Limb (tissue), 2 donors: ENCODE results near the gene PXK.
"Not testable (repeated sequence)": the region's sequence is repeated elsewhere in the genome, so short reads cannot be mapped to it uniquely, and the experiment has no call there.

Experiments used
- DNase-seq, 2 donors: peaks; one replicate each; pipeline ENCODE4 v3.0.0-alpha.2; 2016; ENCODE audit errors: extremely low spot score in 2 of 2

PXK gene

GRCh38 chr3:58323529-58324390 is 8.9 kb upstream of the PXK start:
- no peak for DNase-seq

- DNase-seq: no peak
Measured at GRCh38 chr3:58324391-58325390, 8.0 kb upstream of the PXK start.

DNA sequence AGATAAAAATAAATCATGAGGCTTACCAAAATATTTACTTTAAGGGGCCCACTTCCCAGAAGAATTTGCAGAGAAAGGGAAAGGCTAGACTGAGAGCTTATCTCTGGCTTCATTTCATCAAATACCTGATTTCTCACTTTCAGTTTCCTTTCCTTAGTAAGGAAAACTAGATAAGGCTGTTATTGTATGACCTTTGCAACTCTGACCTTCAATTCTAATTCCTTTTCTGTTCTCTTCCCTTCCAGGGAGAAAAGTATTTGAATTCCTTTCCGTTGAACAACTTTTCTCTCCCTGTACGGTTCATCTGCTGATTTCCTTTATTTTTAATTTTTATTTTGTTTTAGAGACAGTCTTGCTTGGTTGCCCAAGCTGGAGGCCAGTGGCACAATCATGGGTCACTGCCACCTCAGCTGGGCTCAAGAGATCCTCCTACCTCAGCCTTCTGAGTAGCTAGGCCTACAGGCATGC is 7.1 kb upstream of the PXK start:
- DNase-seq: no peak

DNA sequence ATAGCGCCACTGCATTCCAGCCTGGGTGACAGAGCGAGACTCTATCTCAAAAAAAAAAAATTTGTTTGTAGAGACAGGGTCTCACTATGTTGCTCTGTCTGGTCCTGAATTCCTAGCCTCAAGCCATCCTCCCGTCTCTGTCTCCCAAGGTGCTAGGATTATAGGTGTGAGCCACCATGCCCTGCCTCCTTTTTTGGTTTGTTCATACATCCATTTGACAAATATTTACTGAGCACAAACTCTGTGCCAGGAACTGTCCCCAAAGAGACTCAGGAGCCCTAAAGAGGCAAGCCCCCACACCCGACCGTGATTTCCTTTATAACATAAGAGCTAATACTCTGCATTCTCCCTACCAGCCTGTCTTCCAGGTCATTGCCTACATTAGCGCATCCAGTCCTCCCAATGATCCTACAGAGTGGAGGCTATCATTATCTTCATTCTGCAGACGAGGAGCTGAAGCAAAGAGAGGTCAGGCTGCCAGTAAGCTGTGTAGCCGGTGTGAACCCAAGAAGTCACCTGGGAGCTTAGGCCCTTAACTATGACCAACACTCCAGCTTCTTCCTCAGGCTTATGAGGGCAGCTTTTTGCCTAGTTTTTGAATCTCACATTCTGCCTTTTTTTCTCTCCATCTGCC is 6.3 kb upstream of the PXK start:
- DNase-seq: no peak

GRCh38 chr3:58329150-58329921 is 3.4 kb upstream of the PXK start:
- no peak for DNase-seq

- DNase-seq: no peak
Measured at GRCh38 chr3:58329922-58330413, 2.7 kb upstream of the PXK start.

DNA sequence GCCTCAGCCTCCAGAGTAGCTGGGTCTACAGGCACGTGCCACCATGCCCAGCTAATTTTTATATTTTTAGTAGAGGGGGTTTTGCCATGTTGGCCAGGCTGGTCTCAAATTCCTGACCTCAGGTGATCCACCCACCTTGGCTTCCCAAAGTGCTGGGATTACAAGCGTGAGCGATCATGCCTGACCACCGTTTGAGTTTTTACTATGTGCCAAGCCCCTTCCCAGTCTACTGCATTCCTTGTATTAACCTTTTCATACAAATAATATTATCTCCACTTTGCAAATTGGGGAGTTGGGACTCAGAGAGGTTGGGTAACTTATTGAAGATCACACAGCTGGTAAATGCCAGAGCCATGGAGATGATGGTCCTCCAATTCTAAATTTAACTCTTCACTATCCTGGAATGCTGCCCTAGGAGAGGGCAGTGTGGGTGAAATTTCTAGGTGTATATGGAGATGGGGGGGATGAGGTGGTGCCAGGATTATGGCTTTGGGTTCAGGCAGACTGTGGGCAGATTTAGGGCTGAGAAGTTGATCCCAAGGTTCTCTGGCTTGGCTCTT is 1.0 kb upstream of the PXK start:
- DNase-seq: no peak

DNA sequence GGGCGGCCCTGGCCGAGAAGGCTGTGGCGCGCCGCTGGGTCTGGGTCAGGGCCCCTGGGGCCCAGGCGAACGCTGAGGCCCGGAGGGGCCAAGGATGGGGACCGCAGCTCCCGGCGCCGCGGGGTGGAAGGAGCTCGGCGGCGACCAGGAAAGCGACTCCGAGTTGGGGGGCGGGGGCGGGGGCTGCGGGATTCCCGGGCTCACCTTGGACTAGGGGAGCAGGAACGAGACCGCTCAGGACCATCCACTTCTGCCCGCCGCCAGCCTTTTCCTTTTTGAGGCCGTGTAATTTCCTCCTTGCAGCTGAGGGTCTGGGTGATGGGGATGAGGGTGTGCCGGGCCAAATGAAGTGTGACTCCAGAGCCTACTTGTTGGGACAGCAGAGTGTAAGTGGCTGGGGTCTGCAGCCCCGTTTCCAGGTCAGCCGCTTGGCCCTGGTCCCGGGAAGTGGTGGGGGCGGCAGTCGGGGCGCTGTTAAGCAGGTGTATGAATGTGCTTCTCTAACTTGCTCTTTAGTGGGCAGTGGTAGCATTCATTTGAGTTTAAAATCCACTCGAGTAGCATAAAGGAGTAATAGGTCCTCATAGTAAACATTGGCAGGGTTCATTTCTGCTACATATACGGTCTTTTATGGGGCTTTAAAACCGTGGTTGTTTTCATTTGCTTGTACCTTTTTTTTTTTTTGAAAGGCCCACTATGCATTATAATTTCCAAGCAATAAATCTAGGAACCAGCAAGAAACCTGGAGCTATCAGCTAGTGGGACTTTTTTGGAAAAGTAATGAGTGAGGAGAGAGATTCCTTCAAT is 717 bp downstream of the PXK start:
- peak; percentile 32 to 64 for DNase-seq

GRCh38 chr3:58334013-58334321 is 1.3 kb downstream of the PXK start:
- DNase-seq: no peak

- DNase-seq: no peak
Measured at GRCh38 chr3:58334506-58334884, 1.8 kb downstream of the PXK start.

DNA sequence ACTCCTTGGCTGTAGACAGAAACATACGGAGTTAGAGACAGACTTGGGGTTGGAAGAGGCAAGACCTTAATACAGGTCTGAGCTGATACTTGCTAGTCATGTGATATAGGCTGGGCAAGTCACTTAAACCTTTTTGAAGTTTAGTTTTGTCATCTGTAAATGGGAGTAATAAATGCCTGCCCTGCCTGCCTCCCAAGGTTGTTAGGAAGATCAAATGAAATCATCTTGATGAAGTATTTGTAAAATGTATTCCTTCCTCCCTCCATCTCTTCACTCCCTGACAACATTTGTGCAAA is 2.9 kb downstream of the PXK start:
- DNase-seq: no peak

- DNase-seq: no peak
Measured at GRCh38 chr3:58336135-58336882, 3.6 kb downstream of the PXK start.

- DNase-seq: no peak
Measured at GRCh38 chr3:58337190-58337589, 4.5 kb downstream of the PXK start.

- DNase-seq: not testable (repeated sequence)
Measured at GRCh38 chr3:58339146-58339545, 6.5 kb downstream of the PXK start.

- no peak for DNase-seq
Measured at GRCh38 chr3:58340594-58341244, 8.0 kb downstream of the PXK start.

DNA sequence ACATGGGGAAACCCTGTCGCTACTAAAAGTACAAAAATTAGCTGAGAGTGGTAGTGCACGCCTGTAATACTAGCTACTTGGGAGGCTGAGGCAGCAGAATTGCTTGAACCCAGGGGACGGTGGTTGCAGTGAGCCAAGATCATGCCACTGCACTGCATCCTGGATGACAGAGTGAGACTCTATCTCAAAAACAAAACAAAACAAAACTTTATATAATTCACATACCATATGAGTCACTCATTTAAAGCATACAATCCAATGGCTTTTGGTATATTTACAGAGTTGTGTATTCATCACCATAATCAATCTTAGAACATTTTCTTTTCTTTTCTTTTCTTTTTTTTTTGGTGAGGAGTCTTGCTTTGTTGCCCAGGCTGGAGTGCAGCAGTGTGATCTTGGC is 8.7 kb downstream of the PXK start:
- DNase-seq: no peak

DNA sequence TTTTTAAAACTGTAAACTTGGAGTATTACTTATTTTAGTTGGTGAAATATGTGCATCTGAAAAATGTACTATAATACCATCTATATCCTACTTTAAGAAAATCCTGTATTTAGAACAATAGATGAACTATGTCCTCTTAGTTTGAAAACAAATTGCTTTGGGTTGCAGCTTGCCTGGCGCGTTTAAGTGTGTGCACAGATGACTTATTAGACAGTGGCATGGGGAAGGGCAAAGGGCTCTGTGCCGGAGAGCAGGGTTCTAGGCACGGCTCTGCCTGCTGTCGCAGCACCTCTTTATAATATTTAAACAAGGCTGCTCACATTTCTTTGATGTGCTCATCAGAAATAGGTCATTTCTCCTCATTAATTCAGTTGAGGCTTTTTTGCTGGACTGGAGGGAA is 10.0 kb downstream of the PXK start:
- no peak for DNase-seq

GRCh38 chr3:58345457-58345856 is 12.8 kb downstream of the PXK start:
- DNase-seq: no peak

DNA sequence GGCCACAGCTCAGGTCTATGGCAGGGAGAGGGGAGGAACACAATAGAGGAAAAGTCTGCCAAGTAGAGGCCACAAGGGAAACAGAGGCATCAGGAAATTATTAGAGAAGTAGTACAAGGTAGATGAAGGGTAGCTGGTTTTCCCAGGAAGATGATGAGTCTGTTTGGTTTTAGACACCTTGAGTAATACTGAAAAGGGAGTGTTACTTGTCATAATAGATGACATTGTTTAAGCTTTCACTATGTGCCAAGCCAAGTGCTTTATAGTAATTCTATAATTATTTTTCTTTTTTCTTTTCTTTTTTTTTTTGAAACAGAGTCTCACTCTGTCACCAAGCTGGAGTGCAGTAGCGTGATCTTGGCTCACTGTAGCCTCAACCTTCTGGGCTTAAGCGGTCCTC is 13.7 kb downstream of the PXK start:
- no peak for DNase-seq
